HepG2 (cell line): ENCODE measurements around the gene TBKBP1. TPM values are rescaled to one million over a fixed set of nuclear protein-coding genes. Genes with fewer than 3 reads are reported as not detected.

Experiments
- EP300 ChIP-seq, 3 experiments: sonication (generic) in 1 of 3; formaldehyde crosslinking in 1 of 3; IDR thresholded peaks; 2 replicates each; pipeline versions ENCODE4 v1.5.1 to v1.6.1; 2011 to 2020; ENCODE audit warnings: low read depth in 2 of 3, low read length in 2 of 3, borderline replicate concordance in 1 of 3, improper control_type of control experiment in 1 of 3, mild to moderate bottlenecking in 1 of 3, missing genetic modification reagents in 1 of 3, moderate library complexity in 1 of 3
- FOXP1 ChIP-seq, 2 experiments: fragments of 450-650 bp in 1 of 2; IDR thresholded peaks; 2 replicates each; pipeline ENCODE4 v1.6.1; 2017 to 2018; ENCODE audit warnings: antibody characterized with exemption in 1 of 2
- MIXL1 ChIP-seq: IDR thresholded peaks from 2 replicates; pipeline ENCODE4 v1.6.1; 2016
- NPAS2 ChIP-seq: sonication (generic); formaldehyde crosslinking; IDR thresholded peaks from 2 replicates; pipeline ENCODE4 v1.8.0; 2022; ENCODE audit warnings: mild to moderate bottlenecking, missing genetic modification reagents, borderline replicate concordance
- POLR2A ChIP-seq, 2 experiments: IDR thresholded peaks; 2 replicates each; pipeline ENCODE4 v1.6.1; 2011; ENCODE audit warnings: low read depth in 2 of 2, low read length in 2 of 2, mild to moderate bottlenecking in 1 of 2, moderate library complexity in 1 of 2; ENCODE audit not compliant: insufficient read depth in 1 of 2
- SRF ChIP-seq: IDR thresholded peaks from 2 replicates; pipeline ENCODE4 v1.6.1; 2011; ENCODE audit warnings: mild to moderate bottlenecking, low read depth, low read length, moderate library complexity
- TBX2 ChIP-seq: sonication (generic); formaldehyde crosslinking; IDR thresholded peaks from 2 replicates; pipeline ENCODE4 v1.5.0; 2020; ENCODE audit warnings: missing genetic modification reagents, mild to moderate bottlenecking, borderline replicate concordance
- ZNF761 ChIP-seq: sonication (generic); formaldehyde crosslinking; conservative IDR thresholded peaks from 2 replicates; pipeline ENCODE4 v1.4.0; 2020; ENCODE audit warnings: mild to moderate bottlenecking, missing genetic modification reagents
- polyA plus RNA-seq, 8 experiments: library from polyadenylated mRNA; depleted of rRNA in 3 of 8; stranded (reverse) in 7 of 8; unstranded in 1 of 8; fragments of >200 nt; fragmentation: Illumina TruSeq in 4 of 8; extraction: Trizol in 4 of 8; gene quantifications; 2 replicates each; pipeline versions ENCODE4 v1.2.1 to v1.2.3, GENCODE V29; 2011 to 2016; ENCODE audit warnings: low read depth in 4 of 8, missing spikeins in 1 of 8, mixed read lengths in 1 of 8; ENCODE audit not compliant: insufficient read depth in 1 of 8
- total RNA-seq, 5 experiments: library from RNA; depleted of rRNA; stranded (reverse); fragments of >200 nt; fragmentation: Illumina TruSeq; extraction: Trizol; gene quantifications; 2 replicates each; pipeline ENCODE4 v1.2.3, GENCODE V29; 2016; ENCODE audit warnings: low read depth in 1 of 5
- TF ChIP-seq, protein P1 (sequence below), 2 experiments: IDR thresholded peaks; 2 replicates each; pipeline ENCODE4 v1.6.1; 2011 to 2012; ENCODE audit warnings: low read length in 2 of 2, borderline replicate concordance in 1 of 2, low read depth in 1 of 2, mild to moderate bottlenecking in 1 of 2, moderate library complexity in 1 of 2
- TF ChIP-seq, protein P2 (sequence below), 2 experiments: sonication (generic) in 1 of 2; formaldehyde crosslinking in 1 of 2; IDR thresholded peaks; 2 replicates each; pipeline versions ENCODE4 v1.6.1 to v1.9.0; 2014 to 2022; ENCODE audit warnings: antibody characterized with exemption in 1 of 2, borderline replicate concordance in 1 of 2, inconsistent platforms in 1 of 2, low read depth in 1 of 2, missing genetic modification reagents in 1 of 2
- TF ChIP-seq, protein P3 (sequence below): sonication (generic); formaldehyde crosslinking; IDR thresholded peaks from 2 replicates; pipeline ENCODE4 v1.5.1; 2020; ENCODE audit warnings: missing genetic modification reagents, mild to moderate bottlenecking, borderline replicate concordance

The TBKBP1 gene
- total and polyA plus RNA-seq, 2 of the 13 experiments (the other 11 are each of a cell fraction or from before 2014, with no cell fraction given) = 2.6 to 7.0 TPM

DNA sequence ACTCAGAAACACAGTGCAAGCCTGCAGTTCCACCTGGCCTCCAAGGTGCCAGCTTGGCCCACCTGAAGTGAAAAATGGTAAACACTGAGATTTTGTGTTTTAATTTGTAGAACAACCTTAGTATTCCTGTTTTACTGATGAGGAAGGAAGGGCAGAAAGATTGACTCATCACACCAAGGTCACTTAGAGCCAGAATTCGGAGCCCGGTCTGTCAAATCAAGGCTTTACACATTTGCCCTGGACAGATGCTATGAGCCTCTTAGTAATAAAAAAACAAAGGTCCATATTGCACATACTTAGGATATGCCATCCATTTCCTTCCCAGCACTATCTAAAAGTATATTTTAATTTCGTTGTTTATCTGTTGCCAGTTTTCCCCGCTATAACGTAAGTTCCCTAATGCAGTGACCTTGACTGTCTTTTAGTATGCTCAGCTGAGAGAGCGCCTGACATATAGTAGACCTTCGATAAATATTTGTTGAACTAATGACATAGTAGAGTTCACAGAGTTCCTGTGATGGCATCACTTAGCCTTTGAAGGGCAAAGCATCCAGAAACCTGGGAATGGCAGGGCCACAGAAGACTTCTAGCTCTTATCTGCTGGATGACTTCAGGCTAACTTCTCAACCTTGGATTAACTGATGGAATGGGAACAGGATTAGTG, 7.2 kb upstream of the TBKBP1 start (continued):
- TF ChIP-seq TBX2 (CRISPR knock-in tag) (no peak), SRF (peak; percentile 90), FOXP1 (IDR thresholded peaks at IDR 0.05) (no peak), FOXP1 (CRISPR knock-in tag; IDR thresholded peaks at IDR 0.05) (peak; percentile 55), ZNF761 (0 out of 2 replicates have a peak, but pooled peaks have one; percentile 34), MIXL1 (CRISPR knock-in tag) (0 out of 2 replicates have a peak, but pooled peaks have one; percentile 45), POLR2A (IDR thresholded peaks at IDR 0.05; ENCODE audit: insufficient read depth in 1 of 2, low read depth in 2 of 2, low read length in 2 of 2) (peak in 1 of 2 experiments; percentile 29; a peak in 1 of 4 replicates), NPAS2 (CRISPR knock-in tag) (no peak), EP300 (IDR thresholded peaks at IDR 0.05; ENCODE audit: low read depth in 2 of 2, low read length in 2 of 2) (0 out of 4 replicates have a peak, but pooled peaks of 1 of the 2 experiments have one; percentile 22), EP300 (CRISPR knock-in tag; IDR thresholded peaks at IDR 0.05; ENCODE audit: borderline replicate concordance) (no peak; the same call in 1 of the 2 replicates)
- TF ChIP-seq, protein P1, sequence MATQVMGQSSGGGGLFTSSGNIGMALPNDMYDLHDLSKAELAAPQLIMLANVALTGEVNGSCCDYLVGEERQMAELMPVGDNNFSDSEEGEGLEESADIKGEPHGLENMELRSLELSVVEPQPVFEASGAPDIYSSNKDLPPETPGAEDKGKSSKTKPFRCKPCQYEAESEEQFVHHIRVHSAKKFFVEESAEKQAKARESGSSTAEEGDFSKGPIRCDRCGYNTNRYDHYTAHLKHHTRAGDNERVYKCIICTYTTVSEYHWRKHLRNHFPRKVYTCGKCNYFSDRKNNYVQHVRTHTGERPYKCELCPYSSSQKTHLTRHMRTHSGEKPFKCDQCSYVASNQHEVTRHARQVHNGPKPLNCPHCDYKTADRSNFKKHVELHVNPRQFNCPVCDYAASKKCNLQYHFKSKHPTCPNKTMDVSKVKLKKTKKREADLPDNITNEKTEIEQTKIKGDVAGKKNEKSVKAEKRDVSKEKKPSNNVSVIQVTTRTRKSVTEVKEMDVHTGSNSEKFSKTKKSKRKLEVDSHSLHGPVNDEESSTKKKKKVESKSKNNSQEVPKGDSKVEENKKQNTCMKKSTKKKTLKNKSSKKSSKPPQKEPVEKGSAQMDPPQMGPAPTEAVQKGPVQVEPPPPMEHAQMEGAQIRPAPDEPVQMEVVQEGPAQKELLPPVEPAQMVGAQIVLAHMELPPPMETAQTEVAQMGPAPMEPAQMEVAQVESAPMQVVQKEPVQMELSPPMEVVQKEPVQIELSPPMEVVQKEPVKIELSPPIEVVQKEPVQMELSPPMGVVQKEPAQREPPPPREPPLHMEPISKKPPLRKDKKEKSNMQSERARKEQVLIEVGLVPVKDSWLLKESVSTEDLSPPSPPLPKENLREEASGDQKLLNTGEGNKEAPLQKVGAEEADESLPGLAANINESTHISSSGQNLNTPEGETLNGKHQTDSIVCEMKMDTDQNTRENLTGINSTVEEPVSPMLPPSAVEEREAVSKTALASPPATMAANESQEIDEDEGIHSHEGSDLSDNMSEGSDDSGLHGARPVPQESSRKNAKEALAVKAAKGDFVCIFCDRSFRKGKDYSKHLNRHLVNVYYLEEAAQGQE (IDR thresholded peaks at IDR 0.05; ENCODE audit: borderline replicate concordance in 1 of 2, low read depth in 1 of 2, low read length in 2 of 2) = 0 out of 4 replicates have a peak, but pooled peaks of 1 of the 2 experiments have one; percentile 14
- TF ChIP-seq, protein P2, sequence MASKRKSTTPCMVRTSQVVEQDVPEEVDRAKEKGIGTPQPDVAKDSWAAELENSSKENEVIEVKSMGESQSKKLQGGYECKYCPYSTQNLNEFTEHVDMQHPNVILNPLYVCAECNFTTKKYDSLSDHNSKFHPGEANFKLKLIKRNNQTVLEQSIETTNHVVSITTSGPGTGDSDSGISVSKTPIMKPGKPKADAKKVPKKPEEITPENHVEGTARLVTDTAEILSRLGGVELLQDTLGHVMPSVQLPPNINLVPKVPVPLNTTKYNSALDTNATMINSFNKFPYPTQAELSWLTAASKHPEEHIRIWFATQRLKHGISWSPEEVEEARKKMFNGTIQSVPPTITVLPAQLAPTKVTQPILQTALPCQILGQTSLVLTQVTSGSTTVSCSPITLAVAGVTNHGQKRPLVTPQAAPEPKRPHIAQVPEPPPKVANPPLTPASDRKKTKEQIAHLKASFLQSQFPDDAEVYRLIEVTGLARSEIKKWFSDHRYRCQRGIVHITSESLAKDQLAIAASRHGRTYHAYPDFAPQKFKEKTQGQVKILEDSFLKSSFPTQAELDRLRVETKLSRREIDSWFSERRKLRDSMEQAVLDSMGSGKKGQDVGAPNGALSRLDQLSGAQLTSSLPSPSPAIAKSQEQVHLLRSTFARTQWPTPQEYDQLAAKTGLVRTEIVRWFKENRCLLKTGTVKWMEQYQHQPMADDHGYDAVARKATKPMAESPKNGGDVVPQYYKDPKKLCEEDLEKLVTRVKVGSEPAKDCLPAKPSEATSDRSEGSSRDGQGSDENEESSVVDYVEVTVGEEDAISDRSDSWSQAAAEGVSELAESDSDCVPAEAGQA (IDR thresholded peaks at IDR 0.05; ENCODE audit: low read depth) = 0 out of 2 replicates have a peak, but pooled peaks have one; percentile 34
- TF ChIP-seq, protein P2 (CRISPR knock-in tag; IDR thresholded peaks at IDR 0.05; ENCODE audit: borderline replicate concordance) = no peak
- TF ChIP-seq, protein P3, sequence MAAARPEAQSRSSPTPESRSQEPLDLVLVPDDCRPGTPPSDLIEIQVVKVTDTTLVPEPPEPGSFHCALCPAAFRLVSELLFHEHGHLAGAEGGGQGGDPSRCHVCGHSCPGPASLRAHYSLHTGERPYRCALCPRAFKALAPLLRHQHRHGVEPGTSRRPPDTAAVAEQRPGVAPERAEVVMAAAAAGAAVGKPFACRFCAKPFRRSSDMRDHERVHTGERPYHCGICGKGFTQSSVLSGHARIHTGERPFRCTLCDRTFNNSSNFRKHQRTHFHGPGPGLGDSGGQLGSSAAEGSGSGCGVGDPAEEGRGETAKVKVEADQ = peak; percentile 76; the same call in 1 of the 2 replicates
